IPS-NIHi7 (cell line): ENCODE measurements around the gene CDK14.

Source experiments
- DNase-seq: peaks from one replicate; pipeline ENCODE4 v3.0.0; 2012; ENCODE audit warnings: mixed read lengths; ENCODE audit errors: extremely low spot score

The CDK14 gene

GRCh38 chr7:91249506-91250233 is 653.5 kb downstream of the CDK14 start:
- no peak for DNase-seq

GRCh38 chr7:91250706-91251105 is 654.6 kb downstream of the CDK14 start:
- DNase-seq: no peak

GRCh38 chr7:91251877-91252276 is 655.8 kb downstream of the CDK14 start:
- no peak for DNase-seq
